ENCODE data around the gene NDUFAF5.
"Not testable (repeated sequence)": the region's sequence is repeated elsewhere in the genome, so short reads cannot be mapped to it uniquely, and the experiment has no call there.

NDUFAF5 gene

DNA sequence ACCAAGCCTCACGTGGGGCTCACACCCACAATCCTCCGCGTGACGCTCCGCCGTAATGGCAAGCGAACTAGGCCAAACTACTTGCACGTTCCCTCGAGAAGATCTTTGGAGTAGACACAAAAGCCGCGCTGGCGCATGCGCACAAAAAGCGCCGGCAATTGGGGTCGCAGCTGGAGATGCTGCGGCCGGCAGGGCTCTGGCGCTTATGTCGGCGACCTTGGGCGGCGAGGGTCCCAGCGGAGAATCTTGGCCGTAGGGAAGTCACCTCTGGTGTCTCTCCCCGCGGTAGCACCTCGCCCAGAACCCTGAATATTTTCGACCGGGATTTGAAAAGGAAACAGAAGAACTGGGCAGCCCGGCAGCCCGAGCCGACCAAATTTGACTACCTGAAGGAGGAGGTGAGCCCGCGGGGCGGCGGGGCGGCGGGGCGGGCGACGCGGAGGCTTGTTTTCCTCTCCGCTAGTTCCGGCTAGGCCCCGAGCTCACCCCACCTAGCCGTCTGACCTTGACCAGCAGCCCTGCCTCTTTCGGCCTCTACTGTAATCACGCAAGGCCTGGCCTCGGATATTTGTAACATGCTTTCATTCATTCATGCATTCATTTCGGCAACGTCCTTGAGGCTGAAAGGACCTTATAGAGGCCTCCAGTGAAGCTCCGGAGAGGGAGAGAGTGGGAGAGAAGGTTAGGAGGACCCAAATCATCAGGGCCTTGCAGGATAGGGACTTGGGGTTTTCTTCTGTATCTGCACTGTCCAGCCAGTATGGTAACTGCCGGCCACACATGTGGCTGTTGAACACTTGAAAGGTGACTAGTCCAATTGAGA is at the start of gene NDUFAF5, which contains the start of gene ESF1:
TSS of gene NDUFAF5 (plus strand) at position 136 of the 823 bp plus-strand sequence. CDS start at position 177, 41 bp downstream.
TSS of gene ESF1 (minus strand) at position 27 of the 823 bp plus-strand sequence. CDS start 1,779 bp downstream, outside the sequence.
- DNase-seq (ENCODE audit: low read depth in 2 of 2) = peak; percentile 91

DNA sequence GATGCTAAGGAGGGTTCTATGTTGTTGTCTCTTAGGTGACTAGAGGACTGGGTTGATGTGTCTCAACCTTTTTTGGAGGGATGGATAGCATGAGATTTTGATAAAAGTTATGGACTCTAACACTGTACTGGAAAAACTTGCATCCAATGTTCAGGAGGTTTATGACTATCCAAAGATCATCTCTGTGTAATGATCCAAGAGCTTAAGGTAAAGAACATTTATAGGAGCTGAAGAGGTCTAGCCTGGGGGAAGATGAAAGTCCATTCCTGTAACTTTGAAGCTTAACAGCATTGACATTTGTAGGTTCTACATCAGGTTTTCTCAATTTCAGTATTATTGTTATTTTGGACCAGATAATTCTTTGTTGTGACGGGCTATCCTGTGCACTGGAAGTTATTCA is 49.0 kb upstream of the NDUFAF5 start:
- no peak for DNase-seq (ENCODE audit: low read depth in 2 of 2)

DNA sequence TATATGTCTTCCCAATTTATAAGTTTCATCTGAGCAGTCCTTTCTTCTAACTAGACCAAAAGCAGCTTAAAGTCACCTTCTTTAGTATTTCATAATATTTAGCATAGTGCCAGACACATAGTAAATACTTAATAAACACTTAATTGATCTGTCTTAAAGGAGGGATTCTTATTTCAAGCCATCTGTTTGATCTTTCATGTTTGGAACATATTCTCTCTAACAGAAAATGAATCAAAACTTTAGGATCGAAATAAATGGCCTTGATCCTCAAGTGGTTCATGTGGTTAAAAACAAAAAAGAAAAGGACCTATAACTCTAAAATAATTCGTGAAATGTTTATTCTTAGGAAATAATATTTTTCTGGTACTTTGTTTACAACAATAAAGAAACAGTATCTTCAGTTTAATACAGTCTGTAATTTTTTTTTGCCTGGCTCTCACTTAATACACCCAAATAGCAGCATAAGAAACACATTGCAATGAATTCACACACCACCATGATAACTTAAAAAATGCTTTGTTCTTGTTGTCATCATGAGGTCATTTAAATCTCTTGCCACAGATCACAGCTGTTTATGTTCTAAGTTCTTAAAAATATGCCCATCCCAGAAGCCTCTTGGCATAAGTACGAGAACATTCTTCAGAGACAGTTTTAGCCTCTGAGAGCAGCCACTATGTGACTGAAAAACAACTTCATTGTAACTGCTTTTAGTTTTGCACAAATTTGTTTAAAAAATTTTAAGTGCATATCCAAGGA is 48.2 kb upstream of the NDUFAF5 start:
- DNase-seq (ENCODE audit: low read depth in 2 of 2) = peak; percentile 2 to 9

DNA sequence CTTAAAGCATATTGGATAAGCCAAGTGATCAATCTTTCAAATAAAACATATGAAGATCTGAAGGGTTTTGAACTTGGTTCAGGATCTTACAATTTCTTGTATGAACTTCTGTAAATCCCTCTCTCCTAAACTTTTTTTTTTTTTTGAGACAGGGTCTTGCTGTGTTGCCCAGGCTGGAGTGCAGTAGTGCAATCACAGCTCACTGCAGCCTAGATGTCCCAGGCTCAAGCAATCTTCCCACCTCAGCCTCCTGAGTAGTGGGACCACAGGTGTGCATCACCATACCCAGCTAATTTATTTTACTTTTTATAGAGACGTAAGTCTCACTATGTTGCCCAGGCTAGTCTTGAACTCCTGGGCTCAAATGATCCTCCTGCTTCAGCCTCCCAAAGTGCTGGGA is 46.6 kb upstream of the NDUFAF5 start:
- not testable (repeated sequence) for DNase-seq (ENCODE audit: low read depth in 2 of 2)

DNA sequence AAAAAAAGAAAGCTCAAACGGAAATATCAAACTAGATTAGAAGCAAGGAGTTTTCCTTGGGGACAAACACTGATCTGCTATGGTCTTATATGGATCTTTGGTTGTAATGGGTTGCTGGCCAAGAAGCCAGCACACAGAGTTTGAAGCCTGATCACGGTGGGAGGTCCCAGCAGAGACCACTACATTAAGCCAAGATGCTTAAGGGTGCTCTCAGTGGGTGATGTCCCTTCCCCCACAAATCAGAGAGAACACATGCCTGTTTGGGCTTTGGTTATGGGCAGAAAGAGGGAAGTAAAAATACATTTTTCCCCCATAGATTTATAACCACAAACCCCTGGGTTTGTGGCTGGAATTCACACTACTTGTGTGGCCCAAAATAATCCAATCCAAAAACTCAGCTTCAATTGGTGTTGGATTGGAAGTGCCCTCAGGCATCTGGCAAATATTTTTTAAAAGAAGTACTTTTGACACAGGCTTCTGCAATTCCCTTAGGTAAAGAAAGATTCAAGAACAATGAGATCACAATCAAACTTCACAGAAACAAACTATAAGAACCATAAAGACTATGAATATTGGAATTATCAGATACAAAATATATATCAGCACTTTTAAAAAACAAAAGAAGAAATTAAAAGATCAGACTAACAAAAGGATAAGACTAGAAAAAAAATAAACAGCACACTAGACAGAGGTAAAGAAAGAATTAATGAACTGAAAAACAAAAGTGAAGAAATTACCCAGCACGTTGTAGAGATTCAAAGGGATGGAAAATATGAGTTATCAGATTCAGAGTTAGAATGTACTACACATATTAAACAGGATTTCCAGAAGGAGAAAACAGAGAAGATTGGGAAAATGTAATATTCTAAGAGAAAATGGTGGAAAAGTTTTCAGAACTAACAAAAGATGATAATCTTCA is 44.8 kb upstream of the NDUFAF5 start:
- DNase-seq (ENCODE audit: low read depth in 2 of 2) = peak in 1 of 2 experiments; percentile 4

DNA sequence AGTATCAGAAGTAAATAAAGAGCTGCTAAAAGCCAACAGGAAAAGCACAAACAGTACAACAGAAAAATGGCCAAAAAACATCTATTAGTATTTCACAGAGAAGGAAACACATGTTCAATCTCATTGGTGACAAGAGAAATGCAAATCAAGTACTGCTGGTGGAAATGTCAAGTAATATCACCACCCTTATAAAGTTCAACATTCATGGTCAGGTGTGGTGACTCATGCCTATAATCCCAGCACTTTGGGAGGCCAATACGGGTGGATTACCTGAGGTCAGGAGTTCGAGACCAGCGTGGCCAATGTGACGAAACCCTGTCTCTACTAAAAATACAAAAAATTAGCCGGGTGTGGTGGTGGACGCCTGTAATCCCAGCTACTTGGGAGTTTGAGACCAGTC is 42.9 kb upstream of the NDUFAF5 start:
- no peak for DNase-seq (ENCODE audit: low read depth in 2 of 2)

DNA sequence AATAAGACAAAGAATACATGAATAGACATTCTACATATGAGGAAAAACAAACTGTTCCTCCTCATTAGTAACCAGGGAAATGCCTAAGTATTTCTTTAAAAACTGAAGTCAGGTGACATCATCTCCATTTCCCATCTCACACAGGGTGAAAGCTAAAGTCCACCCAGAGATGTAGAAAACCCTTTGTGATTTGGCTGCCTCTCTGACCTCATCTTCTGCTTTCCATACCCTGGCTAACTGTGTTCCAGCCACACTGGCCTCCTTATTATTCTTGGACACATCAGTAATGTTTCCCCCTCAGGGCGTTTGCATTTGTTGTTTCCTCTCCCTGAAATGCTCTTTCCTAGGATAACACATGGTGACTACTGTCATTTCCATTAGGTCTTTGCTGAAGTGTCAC is 40.5 kb upstream of the NDUFAF5 start:
- DNase-seq (ENCODE audit: low read depth in 2 of 2) = no peak

GRCh38 chr20:13745784-13746183 is 39.0 kb upstream of the NDUFAF5 start:
- DNase-seq (ENCODE audit: low read depth in 2 of 2) = no peak

DNA sequence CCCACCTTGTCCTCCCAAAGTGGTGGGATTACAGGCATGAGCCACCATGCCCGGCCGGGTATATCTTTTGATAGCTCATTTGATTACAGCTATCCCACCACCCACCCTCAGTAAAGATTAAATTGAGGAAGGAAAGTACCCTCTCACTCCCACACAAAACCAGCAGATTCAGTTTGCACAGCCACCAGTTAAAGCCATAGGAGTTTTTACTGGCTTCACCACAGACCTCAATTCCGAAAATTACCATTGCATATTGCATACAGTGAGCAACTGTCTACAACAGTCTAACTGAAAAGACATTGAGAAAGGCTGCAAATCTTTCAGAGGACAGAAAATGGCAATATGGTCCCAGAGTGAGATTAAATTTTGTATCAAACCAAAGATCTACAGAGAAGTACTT is 35.0 kb upstream of the NDUFAF5 start:
- no peak for DNase-seq (ENCODE audit: low read depth in 2 of 2)

GRCh38 chr20:13753436-13754036 is 31.3 kb upstream of the NDUFAF5 start:
- DNase-seq (ENCODE audit: low read depth in 2 of 2) = no peak

- no peak for DNase-seq (ENCODE audit: low read depth in 2 of 2)
These were observed 29.0 kb upstream of the NDUFAF5 start for GRCh38 chr20:13755809-13756208.

GRCh38 chr20:13756551-13756950 is 28.3 kb upstream of the NDUFAF5 start:
- DNase-seq (ENCODE audit: low read depth in 2 of 2) = no peak

GRCh38 chr20:13758884-13759283 is 25.9 kb upstream of the NDUFAF5 start:
- no peak for DNase-seq (ENCODE audit: low read depth in 2 of 2)

DNA sequence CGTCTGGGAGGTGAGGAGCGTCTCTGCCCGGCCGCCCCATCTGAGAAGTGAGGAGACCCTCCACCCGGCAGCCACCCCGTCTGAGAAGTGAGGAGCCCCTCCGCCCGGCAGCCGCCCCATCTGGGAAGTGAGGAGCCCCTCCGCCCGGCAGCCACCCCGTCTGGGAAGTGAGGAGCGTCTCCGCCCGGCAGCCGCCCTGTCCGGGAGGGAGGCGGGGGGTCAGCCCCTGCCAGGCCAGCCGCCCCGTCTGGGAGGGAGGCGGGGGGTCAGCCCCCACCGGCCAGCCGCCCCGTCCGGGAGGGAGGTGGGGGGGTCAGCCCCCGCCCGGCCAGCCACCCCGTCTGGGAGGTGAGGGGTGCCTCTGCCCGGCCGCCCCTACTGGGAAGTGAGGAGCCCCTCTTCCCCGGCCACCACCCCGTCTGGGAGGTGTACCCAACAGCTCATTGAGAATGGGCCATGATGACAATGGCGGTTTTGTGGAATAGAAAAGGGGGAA is 24.3 kb upstream of the NDUFAF5 start:
- not testable (repeated sequence) for DNase-seq (ENCODE audit: low read depth in 2 of 2)

DNA sequence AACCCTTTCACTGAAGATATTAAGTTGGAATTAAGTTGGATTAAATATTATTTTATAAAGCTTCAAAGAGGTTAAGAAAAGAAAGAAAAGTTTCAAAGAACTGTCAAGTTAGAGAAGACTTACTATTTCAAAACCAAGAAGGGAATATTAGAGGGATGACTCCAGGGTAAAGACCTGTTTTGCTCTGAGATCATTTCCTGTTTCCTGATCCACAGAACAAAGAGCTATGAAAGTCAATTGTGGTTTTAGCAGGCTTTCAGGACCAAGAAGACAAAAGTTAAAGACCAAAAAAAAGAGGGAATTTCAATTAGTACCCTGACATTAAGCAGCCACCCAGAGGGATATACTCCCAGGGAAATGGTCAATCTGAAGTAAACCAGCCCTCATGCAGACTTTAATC is 19.5 kb upstream of the NDUFAF5 start:
- no peak for DNase-seq (ENCODE audit: low read depth in 2 of 2)

GRCh38 chr20:13765868-13766416 is 18.9 kb upstream of the NDUFAF5 start:
- DNase-seq (ENCODE audit: low read depth in 2 of 2) = no peak

- no peak for DNase-seq (ENCODE audit: low read depth in 2 of 2)
These were observed 14.7 kb upstream of the NDUFAF5 start for GRCh38 chr20:13770141-13770540.

DNA sequence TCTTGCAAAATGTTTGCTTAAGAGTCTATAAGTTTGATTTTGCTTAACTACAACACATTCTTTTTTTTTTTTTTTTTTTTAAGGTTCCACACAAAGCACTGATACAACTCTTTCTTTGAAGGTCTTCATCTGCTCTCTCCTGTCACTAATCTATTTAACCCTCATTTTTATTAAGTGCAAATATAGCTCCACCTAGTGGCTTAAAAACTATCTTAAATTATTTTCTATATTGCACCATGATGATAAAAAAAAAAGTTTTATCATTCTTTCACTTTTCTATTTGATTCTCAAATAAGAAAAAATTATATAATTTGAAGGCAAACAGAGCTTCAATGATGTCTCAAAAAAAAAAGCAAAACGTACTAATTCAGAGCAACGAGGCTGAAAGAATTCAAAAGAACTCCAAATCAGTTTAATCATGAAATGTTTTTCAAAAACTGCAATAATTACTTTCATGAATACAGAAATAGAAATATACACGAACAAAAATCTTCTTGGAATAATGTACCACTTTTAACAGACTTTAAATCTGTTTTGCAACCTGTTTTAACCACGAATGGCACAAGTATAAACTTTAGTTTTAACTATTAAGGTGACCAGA is 12.9 kb upstream of the NDUFAF5 start:
- DNase-seq (ENCODE audit: low read depth in 2 of 2) = no peak

- no peak for DNase-seq (ENCODE audit: low read depth in 2 of 2)
These were observed 12.3 kb upstream of the NDUFAF5 start for GRCh38 chr20:13772529-13772928.

GRCh38 chr20:13775867-13776266 is 9.0 kb upstream of the NDUFAF5 start:
- DNase-seq (ENCODE audit: low read depth in 2 of 2) = no peak
